H1 (cell line): ENCODE results near the gene ST3GAL3. TPM values are rescaled to one million over a fixed set of nuclear protein-coding genes. Genes with fewer than 3 reads are reported as not detected.

Experiments
- CTCF ChIA-PET: fragments of 300-600 bp; sonication (Branson Sonifier 250); formaldehyde crosslinking; loops from one replicate; lab custom pipeline; 2021; ENCODE audit not compliant: partially characterized antibody; lab: Charles Lee
- POLR2A ChIA-PET: fragments of 300-600 bp; sonication (Branson Sonifier 250); formaldehyde crosslinking; loops from one replicate; lab custom pipeline; 2021; ENCODE audit warnings: inconsistent platforms; ENCODE audit not compliant: partially characterized antibody; lab: Charles Lee
- DNase-seq, 2 experiments: peaks; one replicate each; pipeline versions ENCODE4 v3.0.0 to v3.0.0-alpha.2; 2010 to 2022; ENCODE audit warnings: low spot score in 2 of 2, low read depth in 1 of 2, mixed read lengths in 1 of 2
- FAIRE-seq: peaks from 2 replicates; lab custom pipeline; 2011; peaks lifted over from hg19 to GRCh38; lab: Jason Lieb, UNC
- H2AFZ ChIP-seq: 2 replicates; pipeline ENCODE4 v1.8.1; 2012; ENCODE audit warnings: low read length, inconsistent platforms
- H2AK5ac ChIP-seq: 2 replicates; pipeline ENCODE4 v1.6.1; 2013; ENCODE audit warnings: low read depth, low read length
- H2BK120ac ChIP-seq: replicated peaks from 2 replicates; pipeline ENCODE3; 2013; ENCODE audit warnings: low read depth, low read length, inconsistent platforms
- H2BK12ac ChIP-seq: 2 replicates; pipeline ENCODE4 v1.6.1; 2013; ENCODE audit warnings: low read depth, low read length
- H2BK15ac ChIP-seq: 2 replicates; pipeline ENCODE4 v1.6.1; 2013; ENCODE audit warnings: low read length
- H2BK20ac ChIP-seq: 2 replicates; pipeline ENCODE4 v1.6.1; 2013; ENCODE audit warnings: low read length
- H2BK5ac ChIP-seq: 2 replicates; pipeline ENCODE4 v1.6.1; 2013; ENCODE audit warnings: low read depth, low read length
- H3K14ac ChIP-seq: 2 replicates; pipeline ENCODE4 v1.6.1; 2013; ENCODE audit warnings: inconsistent platforms; ENCODE audit not compliant: insufficient read length
- H3K18ac ChIP-seq: 2 replicates; pipeline ENCODE4 v1.6.1; 2013; ENCODE audit warnings: low read length; ENCODE audit errors: extremely low read depth
- H3K23ac ChIP-seq: 2 replicates; pipeline ENCODE4 v1.6.1; 2013; ENCODE audit warnings: inconsistent platforms; ENCODE audit not compliant: insufficient read length
- H3K23me2 ChIP-seq: 2 replicates; pipeline ENCODE4 v1.6.1; 2013; ENCODE audit warnings: low read depth, low read length
- H3K27ac ChIP-seq: 2 replicates; pipeline ENCODE4 v1.6.1; 2011; ENCODE audit warnings: low read depth, low read length, inconsistent platforms
- H3K27me3 ChIP-seq, 4 experiments: replicated peaks in 1 of 4; 1 replicate in 1 of 4; 2 replicates in 3 of 4; pipeline versions ENCODE4 v1.6.1 to v1.8.1; 2011 to 2013; ENCODE audit warnings: low read length in 3 of 4, mild to moderate bottlenecking in 3 of 4, inconsistent platforms in 2 of 4, mixed read lengths in 2 of 4, moderate library complexity in 1 of 4; ENCODE audit not compliant: control insufficient read depth in 3 of 4, insufficient read depth in 3 of 4; ENCODE audit errors: extremely low read depth in 1 of 4
- H3K36me3 ChIP-seq, 4 experiments: 2 replicates each; pipeline versions ENCODE4 v1.6.1 to v1.8.1; 2011 to 2013; ENCODE audit warnings: mild to moderate bottlenecking in 4 of 4, low read length in 3 of 4, moderate library complexity in 2 of 4, control low read depth in 1 of 4, inconsistent platforms in 1 of 4; ENCODE audit not compliant: insufficient read depth in 4 of 4, control insufficient read depth in 2 of 4
- H3K4ac ChIP-seq: replicated peaks from 2 replicates; pipeline ENCODE3; 2013; ENCODE audit warnings: low read length, low read depth, mixed read lengths, inconsistent platforms; ENCODE audit not compliant: insufficient read length
- H3K4me1 ChIP-seq, 4 experiments: replicated peaks in 1 of 4; 1 replicate in 1 of 4; 2 replicates in 3 of 4; pipeline versions ENCODE4 v1.6.1 to v1.8.1; 2011 to 2013; ENCODE audit warnings: low read length in 3 of 4, inconsistent platforms in 2 of 4, mixed read lengths in 1 of 4; ENCODE audit not compliant: insufficient read depth in 4 of 4, control insufficient read depth in 3 of 4
- H3K4me2 ChIP-seq, 2 experiments: 2 replicates each; pipeline versions ENCODE4 v1.6.1 to v1.8.1; 2011 to 2013; ENCODE audit warnings: low read depth in 2 of 2, low read length in 2 of 2, control low read depth in 1 of 2, inconsistent platforms in 1 of 2, mild to moderate bottlenecking in 1 of 2; ENCODE audit not compliant: insufficient read depth in 1 of 2
- H3K4me3 ChIP-seq, 4 experiments: fragments of 200-600, 300-600 bp in 1 of 4; sonication (generic), shearing (Covaris generic), sonication (Bioruptor Twin) in 1 of 4; 2 replicates each; pipeline versions ENCODE4 v1.5.1 to v1.8.1; 2011 to 2016; ENCODE audit warnings: low read length in 4 of 4, low read depth in 3 of 4, control low read depth in 2 of 4, inconsistent platforms in 2 of 4, mild to moderate bottlenecking in 2 of 4, mixed read lengths in 1 of 4, moderate library complexity in 1 of 4; ENCODE audit not compliant: insufficient read depth in 2 of 4; ENCODE audit errors: extremely low read depth in 1 of 4
- H3K56ac ChIP-seq: replicated peaks from 2 replicates; pipeline ENCODE3; 2013; ENCODE audit warnings: low read depth, mild to moderate bottlenecking, mixed read lengths, low read length, inconsistent platforms; ENCODE audit not compliant: insufficient read length
- H3K79me1 ChIP-seq: 2 replicates; pipeline ENCODE4 v1.6.1; 2013; ENCODE audit warnings: low read depth, low read length, control low read depth
- H3K79me2 ChIP-seq, 2 experiments: 2 replicates each; pipeline versions ENCODE4 v1.6.1 to v1.8.1; 2012 to 2013; ENCODE audit warnings: low read length in 2 of 2, mild to moderate bottlenecking in 2 of 2, inconsistent platforms in 1 of 2; ENCODE audit not compliant: insufficient read depth in 2 of 2, control insufficient read depth in 1 of 2
- H3K9ac ChIP-seq, 4 experiments: replicated peaks in 1 of 4; 1 replicate in 1 of 4; 2 replicates in 3 of 4; pipeline versions ENCODE4 v1.6.1 to v1.8.1; 2011 to 2013; ENCODE audit warnings: low read depth in 3 of 4, low read length in 3 of 4, control low read depth in 2 of 4, mild to moderate bottlenecking in 2 of 4, moderate library complexity in 2 of 4, inconsistent platforms in 1 of 4; ENCODE audit errors: extremely low read depth in 1 of 4
- H3K9me3 ChIP-seq, 2 experiments: 2 replicates each; pipeline versions ENCODE4 v1.6.1 to v1.8.1; 2012 to 2013; ENCODE audit warnings: mild to moderate bottlenecking in 2 of 2, moderate library complexity in 2 of 2, control low read depth in 1 of 2, inconsistent platforms in 1 of 2, low read depth in 1 of 2, low read length in 1 of 2, mixed read lengths in 1 of 2; ENCODE audit not compliant: insufficient read depth in 2 of 2
- H4K20me1 ChIP-seq, 2 experiments: replicated peaks in 1 of 2; 2 replicates each; pipeline versions ENCODE3 to v1.8.1; 2011 to 2013; ENCODE audit warnings: inconsistent platforms in 2 of 2, low read length in 2 of 2, mild to moderate bottlenecking in 1 of 2; ENCODE audit not compliant: insufficient read depth in 2 of 2, control insufficient read depth in 1 of 2
- H4K5ac ChIP-seq: 2 replicates; pipeline ENCODE4 v1.6.1; 2013; ENCODE audit warnings: low read length, low read depth, mixed read lengths, inconsistent platforms; ENCODE audit not compliant: insufficient read length
- H4K8ac ChIP-seq: 2 replicates; pipeline ENCODE4 v1.8.0; 2013; ENCODE audit warnings: mild to moderate bottlenecking, moderate library complexity, low read length, inconsistent platforms; ENCODE audit not compliant: insufficient read depth; ENCODE audit errors: extremely low read depth
- H4K91ac ChIP-seq: replicated peaks from 2 replicates; pipeline ENCODE3; 2013; ENCODE audit warnings: low read length, mixed read lengths, inconsistent platforms; ENCODE audit not compliant: insufficient read length
- ASH2L ChIP-seq: fragments of 200-600, 300-600 bp; sonication (generic); IDR thresholded peaks from one replicate; pipeline ENCODE4 v1.7.1; 2017; ENCODE audit warnings: low read length
- SAP30 ChIP-seq: fragments of 300-600 bp; sonication (generic); IDR thresholded peaks from 2 replicates; pipeline ENCODE4 v1.7.1; 2012; ENCODE audit warnings: low read length, moderate library complexity, mild to moderate bottlenecking, inconsistent platforms; ENCODE audit not compliant: insufficient read depth, insufficient replicate concordance
- SP2 ChIP-seq: IDR thresholded peaks from 2 replicates; pipeline ENCODE4 v1.6.1; 2012; ENCODE audit warnings: mild to moderate bottlenecking, low read length, inconsistent platforms
- TAF1 ChIP-seq: IDR thresholded peaks from 2 replicates; pipeline ENCODE4 v1.6.1; 2011; ENCODE audit warnings: mild to moderate bottlenecking, low read depth, low read length
- TEAD4 ChIP-seq: IDR thresholded peaks from 2 replicates; pipeline ENCODE4 v1.6.1; 2012; ENCODE audit warnings: low read depth, low read length, inconsistent platforms, mixed read lengths
- WGBS, 2 experiments: shearing (Covaris generic) in 1 of 2; methylation state at CpG; one replicate each; pipeline versions ENCODE4 v1.1.6 to v1.1.7; 2013 to 2015; ENCODE audit warnings: low lambda C conversion rate in 2 of 2, mixed read lengths in 2 of 2, inconsistent platforms in 1 of 2, low coverage in 1 of 2, missing lambda C conversion rate in 1 of 2; ENCODE audit not compliant: insufficient replicate concordance in 2 of 2, insufficient coverage in 1 of 2, insufficient read length in 1 of 2; ENCODE audit errors: extremely low coverage in 1 of 2, missing lambda C conversion rate in 1 of 2; 5-methylcytosine and 5-hydroxymethylcytosine counted together
- polyA plus RNA-seq, 7 experiments: library from polyadenylated mRNA; depleted of rRNA in 3 of 7; stranded (reverse) in 5 of 7; unstranded in 2 of 7; fragments of >200 nt in 5 of 7; fragments of 200-250 nt in 2 of 7; gene quantifications; 1 replicate in 5 of 7; 2 replicates in 1 of 7; 4 replicates in 1 of 7; pipeline versions ENCODE4 v1.2.1 to v1.2.3, GENCODE V29; 2011 to 2013; ENCODE audit warnings: missing spikeins in 2 of 7, mixed read lengths in 2 of 7
- total RNA-seq: library from RNA; stranded (reverse); fragmentation: NEBNext Ultra II Directional; extraction: Animal tissue kit (Norgen Biotek cat#: 25700); gene quantifications from 2 replicates; pipeline ENCODE4 v1.2.1, GENCODE V29; 2021

Gene ST3GAL3
- total and polyA plus RNA-seq, 2 of the 8 experiments (the other 6 are each of a cell fraction or from before 2014, with no cell fraction given): 6.8 to 7.0 TPM

- Histone ChIP-seq H4K5ac (no peak overlapping the region), H3K56ac (peak overlapping the region; percentile 70), H4K20me1 (peaks cover 6 to 7% of the 10 kb centered on the region in 2 experiments), H2BK15ac (peak overlapping the region; percentile 74; the same call in 1 of the 2 replicates), H3K23ac (no peak overlapping the region), H3K9ac (peak overlapping the region in 2 of 4 experiments; percentile 4 to 16; a peak in 3 of 7 replicates), H3K4me1 (peaks cover 11 to 32% (median 27%) of the 10 kb centered on the region in 4 experiments), H2AFZ (no peak overlapping the region), H2BK5ac (peak overlapping the region; percentile 85; the same call in 1 of the 2 replicates), H3K4ac (peak overlapping the region; percentile 62), H3K36me3 (no peaks in the 10 kb centered on the region; a peak in 1 of 8 replicates), H3K79me1 (no peaks in the 10 kb centered on the region), H3K79me2 (no peaks in the 10 kb centered on the region), H2BK20ac (0 out of 2 replicates have a peak overlapping the region, but pooled peaks have one; percentile 35), H4K8ac (peak overlapping the region; percentile 53; the same call in 1 of the 2 replicates), H3K4me2 (peak overlapping the region; percentile 89 to 93), H2BK120ac (no peak overlapping the region), H3K9me3 (no peaks in the 10 kb centered on the region), H3K27me3 (peaks cover 0 to 8% (median 4%) of the 10 kb centered on the region in 4 experiments; a peak in 5 of 7 replicates), H3K4me3 (peak overlapping the region; percentile 57 to 67 (median 62)), H3K18ac (peak overlapping the region; percentile 41; the same call in 1 of the 2 replicates), H2AK5ac (peak overlapping the region; percentile 6; the same call in 1 of the 2 replicates), H3K23me2 (peaks cover 11% of the 10 kb centered on the region; the same call in 1 of the 2 replicates), H4K91ac (no peak overlapping the region), H3K27ac (no peak overlapping the region), H3K14ac (peak overlapping the region; percentile 20), H2BK12ac (0 out of 2 replicates have a peak overlapping the region, but pooled peaks have one; percentile 7)
- no peak for DNase-seq
- no peak for TF ChIP-seq TEAD4
- no peak for TF ChIP-seq SP2
- no peak for TF ChIP-seq SAP30
- TF ChIP-seq TAF1: no peak
- TF ChIP-seq ASH2L: peak; percentile 2
- ChIA-PET CTCF (interaction anchor here (0.7 to 18.6 kb wide), 20 partner anchors 10 to 223 kb away, joined by 3 to 618 read pairs (median 16); partner anchors contain the start of gene IPO13), POLR2A (interaction anchor here (0.6 to 8.0 kb wide), 8 partner anchors 10 to 226 kb away, joined by 3 to 89 read pairs (median 4); no protein-coding TSS in a partner anchor)
- no peak for FAIRE-seq
- WGBS, 2 experiments: 30% methylated on average over 8 of the region's 8 CpGs; no CpG with 5 or more reads in 1 of the 2 experiments
These were observed 225.6 kb downstream of the ST3GAL3 start for GRCh38 chr1:43932786-43933385.
